Spleen (tissue), 11 donors: ENCODE measurements around the gene NOTCH1. TPM values are rescaled to one million over a fixed set of nuclear protein-coding genes. Genes with fewer than 3 reads are reported as not detected.

ENCODE experiments used
- DNase-seq: peaks from one replicate; pipeline ENCODE4 v3.0.0-alpha.2; 2020
- H3K27ac ChIP-seq, 8 donors: fragments of 200-600 bp; sonication (generic) in 7 of 8; 1 replicate in 4 of 8; 2 replicates in 4 of 8; pipeline versions ENCODE4 v1.5.0 to v1.8.0; 2016 to 2021; ENCODE audit warnings: inconsistent platforms in 4 of 8, mild to moderate bottlenecking in 4 of 8, moderate library complexity in 1 of 8
- H3K27me3 ChIP-seq, 7 donors: fragments of 200-600 bp; sonication (generic) in 6 of 7; replicated peaks in 1 of 7; 1 replicate in 4 of 7; 2 replicates in 3 of 7; pipeline versions ENCODE4 v1.5.0 to v1.8.0; 2016 to 2021; ENCODE audit warnings: inconsistent platforms in 3 of 7, mild to moderate bottlenecking in 1 of 7
- H3K36me3 ChIP-seq, 6 donors: fragments of 200-600 bp; sonication (generic) in 5 of 6; 1 replicate in 4 of 6; 2 replicates in 2 of 6; pipeline versions ENCODE4 v1.5.0 to v1.8.0; 2016 to 2021; ENCODE audit warnings: inconsistent platforms in 2 of 6
- H3K4me1 ChIP-seq, 6 donors: fragments of 200-600 bp; sonication (generic) in 5 of 6; 1 replicate in 3 of 6; 2 replicates in 3 of 6; pipeline versions ENCODE4 v1.5.0 to v1.8.0; 2016 to 2021; ENCODE audit warnings: inconsistent platforms in 3 of 6
- H3K4me3 ChIP-seq, 8 donors: fragments of 200-600 bp; sonication (generic) in 7 of 8; 1 replicate in 4 of 8; 2 replicates in 4 of 8; pipeline versions ENCODE4 v1.5.0 to v1.8.0; 2016 to 2021; ENCODE audit warnings: inconsistent platforms in 4 of 8, mild to moderate bottlenecking in 4 of 8, moderate library complexity in 2 of 8
- H3K9me3 ChIP-seq, 8 donors: fragments of 200-600 bp; sonication (generic) in 7 of 8; 1 replicate in 4 of 8; 2 replicates in 4 of 8; pipeline versions ENCODE4 v1.5.0 to v1.8.0; 2016 to 2021; ENCODE audit warnings: inconsistent platforms in 4 of 8
- POLR2A ChIP-seq, 3 donors: fragments of 450-650 bp; IDR thresholded peaks; one replicate each; pipeline ENCODE4 v1.5.1; 2017; ENCODE audit warnings: antibody characterized with exemption in 3 of 3, mild to moderate bottlenecking in 1 of 3
- POLR2AphosphoS5 ChIP-seq, 3 donors: sonication (generic); formaldehyde crosslinking; IDR thresholded peaks; one replicate each; pipeline ENCODE4 v1.5.1; 2017; ENCODE audit warnings: antibody characterized with exemption in 3 of 3
- WGBS, 5 donors: extraction: QIAGEN DNeasy Blood & Tissue Kit in 3 of 5; methylation state at CpG; one replicate each; pipeline versions ENCODE4 v1.1.5 to v1.1.7; 2013 to 2018; 5-methylcytosine and 5-hydroxymethylcytosine counted together
- intact Hi-C: fragments of 100-400 bp; cut with DNase I; formaldehyde crosslinking; loops from one replicate; pipeline ENCODE4 v1.15.0; 2023; ENCODE audit warnings: low total_unique reads
- polyA plus RNA-seq, 3 donors: library from polyadenylated mRNA; stranded (reverse); fragments of 200-250 nt; gene quantifications; one replicate each; pipeline ENCODE4 v1.2.1, GENCODE V29; 2013
- total RNA-seq, 7 donors: library from RNA; depleted of rRNA in 3 of 7; stranded (reverse); fragments of >200 nt in 3 of 7; fragmentation: NEBNext Ultra II Directional in 4 of 7; extraction: Animal tissue kit (Norgen Biotek cat#: 25700) in 4 of 7; gene quantifications; one replicate each; pipeline versions ENCODE4 v1.1.0 to v1.2.1, GENCODE V29; 2016 to 2021
- TF ChIP-seq, protein P1 (sequence below), 11 experiments: fragments of 200-600 bp in 7 of 11; fragments of 450-650 bp in 4 of 11; sonication (generic) in 4 of 11; IDR thresholded peaks in 8 of 11; conservative IDR thresholded peaks in 3 of 11; 1 replicate in 7 of 11; 2 replicates in 4 of 11; pipeline versions ENCODE4 v1.4.0 to v1.8.0; 2016 to 2021; ENCODE audit warnings: antibody characterized with exemption in 11 of 11, inconsistent platforms in 4 of 11, mild to moderate bottlenecking in 1 of 11
- donor health status: healthy with polysubstance abuse.
- donor health status: DM: no; HTN: no; CAD: no; lungs with moderate emphysema.
- donor health status: DM: no; HTN: no; CAD: no.
- donor health status: Bipolar disorder and iron deficiency.
- donor health status: healthy.
- donor health status: DM: no; HTN: no; CAD: no.
- donor health status: DM: yes; HTN: yes; CAD: no.

The NOTCH1 gene
- total and polyA plus RNA-seq, 10 donors: 4.9 to 140 (median 93.9) TPM

DNA sequence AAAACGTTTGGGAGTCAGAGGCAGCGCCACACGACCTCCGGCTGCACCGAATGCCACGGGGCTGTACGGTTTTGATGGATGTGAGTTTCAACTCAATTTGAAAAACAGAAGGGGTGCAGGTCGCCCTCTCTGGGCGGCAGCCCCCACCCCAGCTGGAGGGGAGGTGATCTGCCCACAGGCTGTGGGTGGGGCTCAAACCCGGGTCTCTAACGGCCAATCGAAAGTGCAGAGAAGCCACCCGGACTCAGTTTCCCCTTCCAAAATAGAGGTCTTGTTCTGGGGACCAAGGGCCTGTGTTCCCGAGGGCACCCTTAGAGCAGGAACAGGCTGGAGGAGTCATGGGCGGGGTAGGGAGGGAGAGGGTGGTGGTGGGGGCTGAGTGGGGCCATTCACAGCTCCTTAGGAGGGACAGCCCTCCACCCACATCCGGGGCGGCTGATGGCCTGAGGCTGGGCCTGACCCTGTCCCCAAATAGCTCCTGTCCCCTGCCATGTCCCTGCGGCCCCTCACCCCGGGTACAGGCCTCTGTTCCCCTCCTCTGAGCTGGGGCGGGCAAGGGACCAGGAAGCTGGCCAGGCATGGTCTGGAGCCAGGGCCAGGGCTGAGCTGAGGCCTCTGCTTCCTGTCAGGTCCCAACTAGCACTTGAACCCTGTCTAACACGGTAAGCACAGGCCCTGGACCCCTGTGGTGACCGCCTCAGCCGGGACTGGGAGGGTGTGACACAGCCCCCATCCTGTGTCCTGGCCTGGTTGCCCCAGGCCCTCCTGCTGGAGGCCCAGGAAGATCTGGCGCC, 22.6 kb upstream of the NOTCH1 start:
- intact Hi-C loops: loop anchor here (10.0 kb wide), 1 partner anchor 46 kb away; no protein-coding TSS in a partner anchor
- H3K27ac ChIP-seq: peak overlapping the region in 7 of 8 donors; percentile 36 to 95 (median 88)
- 64 to 86% (median 69%) methylated on average over 23 to 24 of the region's 24 CpGs for WGBS, 5 donors

DNA sequence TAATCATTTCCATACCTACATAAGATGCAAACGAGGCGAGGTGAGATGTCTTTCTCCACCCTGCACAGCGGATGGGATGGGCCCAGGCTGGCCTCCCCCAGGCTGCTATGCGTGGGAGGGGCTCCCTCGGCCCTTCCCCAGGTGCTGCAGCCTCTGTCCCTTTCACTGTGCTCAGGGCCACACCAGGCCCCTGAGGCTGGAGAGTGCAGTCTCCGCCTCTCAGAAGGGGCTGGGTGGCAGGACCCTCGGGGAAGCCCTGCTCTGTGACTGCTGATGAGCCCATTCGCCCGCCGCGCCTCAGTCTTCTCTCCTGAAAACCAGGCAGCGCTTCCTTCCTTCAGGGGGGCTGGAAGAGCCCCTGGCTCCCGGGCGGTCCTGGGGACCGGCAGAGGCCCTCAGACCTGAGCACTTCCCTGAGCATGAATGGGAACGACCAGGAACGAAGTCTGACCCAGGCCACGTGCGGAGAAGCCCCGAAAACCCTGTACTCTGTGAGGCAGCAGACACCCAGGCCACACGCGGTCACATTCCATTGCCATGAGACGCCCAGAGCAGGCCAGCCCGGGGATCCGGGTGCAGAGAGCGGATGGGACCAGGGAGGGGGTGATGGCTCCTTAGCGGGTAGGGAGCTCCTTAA, 21.9 kb upstream of the NOTCH1 start:
- peaks cover 0 to 5% (median 0%) of the 10 kb centered on the region in 7 donors for H3K27me3 ChIP-seq
- intact Hi-C loops: loop anchor here (10.0 kb wide), 1 partner anchor 47 kb away; no protein-coding TSS in a partner anchor
- no peak for TF ChIP-seq POLR2A (IDR thresholded peaks at IDR 0.05)
- TF ChIP-seq POLR2AphosphoS5 (IDR thresholded peaks at IDR 0.05): peak; percentile 24 to 31 (median 25)
- no peak overlapping the region for H3K4me3 ChIP-seq
- H3K4me1 ChIP-seq: peaks cover 47 to 98% (median 81%) of the 10 kb centered on the region in 6 donors
- 70 to 78% (median 76%) methylated on average over 17 to 27 of the region's 27 CpGs for WGBS, 5 donors
- DNase-seq: no peak
- H3K9me3 ChIP-seq: no peaks in the 10 kb centered on the region
- no peaks in the 10 kb centered on the region for H3K36me3 ChIP-seq
- peak overlapping the region in 7 of 8 donors; percentile 60 to 95 (median 88) for H3K27ac ChIP-seq

More for the DNA sequence above, 22.6 kb upstream of the NOTCH1 start:
- H3K4me1 ChIP-seq: peaks cover 47 to 98% (median 80%) of the 10 kb centered on the region in 6 donors
- no peak for DNase-seq
- no peak overlapping the region for H3K4me3 ChIP-seq
- peak; percentile 69 to 85 (median 77) for TF ChIP-seq POLR2AphosphoS5 (IDR thresholded peaks at IDR 0.05)
- TF ChIP-seq, protein P1, sequence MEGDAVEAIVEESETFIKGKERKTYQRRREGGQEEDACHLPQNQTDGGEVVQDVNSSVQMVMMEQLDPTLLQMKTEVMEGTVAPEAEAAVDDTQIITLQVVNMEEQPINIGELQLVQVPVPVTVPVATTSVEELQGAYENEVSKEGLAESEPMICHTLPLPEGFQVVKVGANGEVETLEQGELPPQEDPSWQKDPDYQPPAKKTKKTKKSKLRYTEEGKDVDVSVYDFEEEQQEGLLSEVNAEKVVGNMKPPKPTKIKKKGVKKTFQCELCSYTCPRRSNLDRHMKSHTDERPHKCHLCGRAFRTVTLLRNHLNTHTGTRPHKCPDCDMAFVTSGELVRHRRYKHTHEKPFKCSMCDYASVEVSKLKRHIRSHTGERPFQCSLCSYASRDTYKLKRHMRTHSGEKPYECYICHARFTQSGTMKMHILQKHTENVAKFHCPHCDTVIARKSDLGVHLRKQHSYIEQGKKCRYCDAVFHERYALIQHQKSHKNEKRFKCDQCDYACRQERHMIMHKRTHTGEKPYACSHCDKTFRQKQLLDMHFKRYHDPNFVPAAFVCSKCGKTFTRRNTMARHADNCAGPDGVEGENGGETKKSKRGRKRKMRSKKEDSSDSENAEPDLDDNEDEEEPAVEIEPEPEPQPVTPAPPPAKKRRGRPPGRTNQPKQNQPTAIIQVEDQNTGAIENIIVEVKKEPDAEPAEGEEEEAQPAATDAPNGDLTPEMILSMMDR (IDR thresholded peaks at IDR 0.05 in 8 of 11, conservative IDR thresholded peaks at IDR 0.05 in 3 of 11): no peak
- H3K36me3 ChIP-seq: no peaks in the 10 kb centered on the region
- no peaks in the 10 kb centered on the region for H3K9me3 ChIP-seq
- no peaks in the 10 kb centered on the region for H3K27me3 ChIP-seq

DNA sequence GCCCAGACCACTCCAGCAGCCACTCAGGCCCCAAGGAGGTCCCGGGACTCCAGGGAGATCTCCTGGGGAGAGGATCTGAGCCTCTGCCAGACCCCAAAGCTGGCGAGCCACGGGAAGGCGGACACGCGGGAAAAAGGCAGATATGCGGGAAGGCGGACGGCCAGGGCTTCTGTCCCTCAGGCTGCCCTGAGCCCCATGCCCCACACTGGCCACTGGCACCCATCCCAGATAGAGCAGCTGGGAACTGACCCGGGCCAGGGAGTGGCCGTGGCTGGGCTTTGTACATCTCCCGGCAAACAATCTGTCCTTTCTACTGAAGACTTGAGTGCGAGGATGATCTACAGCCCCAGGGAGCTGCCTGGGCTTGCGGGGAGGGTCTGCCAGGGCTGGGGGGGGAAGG, 21.1 kb upstream of the NOTCH1 start:
- Histone ChIP-seq H3K36me3 (no peaks in the 10 kb centered on the region), H3K27ac (peak overlapping the region in 7 of 8 donors; percentile 29 to 95 (median 88)), H3K4me1 (peaks cover 38 to 97% (median 78%) of the 10 kb centered on the region in 6 donors), H3K27me3 (peaks cover 0 to 7% (median 0%) of the 10 kb centered on the region in 7 donors), H3K9me3 (no peaks in the 10 kb centered on the region), H3K4me3 (no peak overlapping the region)
- intact Hi-C loops: loop anchor here (10.0 kb wide), 1 partner anchor 48 kb away; no protein-coding TSS in a partner anchor
- TF ChIP-seq POLR2AphosphoS5 (IDR thresholded peaks at IDR 0.05) (peak; percentile 59 to 70 (median 69)), POLR2A (IDR thresholded peaks at IDR 0.05) (no peak)
- no peak for DNase-seq
- WGBS, 5 donors: 65 to 79% (median 73%) methylated on average over 11 to 14 of the region's 14 CpGs

DNA sequence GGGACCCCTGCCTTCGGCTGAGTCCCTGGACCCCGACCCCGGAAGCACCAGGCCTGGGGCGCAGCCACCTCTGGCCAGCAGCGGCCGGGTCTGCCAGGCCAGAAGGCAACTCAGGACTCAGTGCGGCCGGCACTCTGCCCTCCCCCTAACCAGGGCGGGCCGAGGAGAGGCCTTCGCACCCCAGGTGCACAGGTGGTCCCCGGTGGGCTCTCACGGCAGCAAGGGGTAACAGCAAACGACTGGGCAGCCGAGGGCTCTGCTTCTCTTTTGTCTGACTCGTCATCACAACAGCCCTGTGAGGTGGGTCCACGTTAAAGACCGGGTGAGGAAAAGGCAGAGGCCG, 20.7 kb upstream of the NOTCH1 start:
- no peak for DNase-seq
- H3K4me1 ChIP-seq: peaks cover 34 to 97% (median 74%) of the 10 kb centered on the region in 6 donors

More for the DNA sequence above, 20.7 kb upstream of the NOTCH1 start:
- no peaks in the 10 kb centered on the region for H3K36me3 ChIP-seq
- H3K9me3 ChIP-seq: no peaks in the 10 kb centered on the region
- H3K4me3 ChIP-seq: no peak overlapping the region
- intact Hi-C loops: loop anchor here (10.0 kb wide), 1 partner anchor 48 kb away; no protein-coding TSS in a partner anchor
- 88 to 95% (median 89%) methylated on average over 11 to 19 of the region's 19 CpGs for WGBS, 5 donors
- TF ChIP-seq, protein P1 (IDR thresholded peaks at IDR 0.05 in 8 of 11, conservative IDR thresholded peaks at IDR 0.05 in 3 of 11): no peak
- no peak for TF ChIP-seq POLR2A (IDR thresholded peaks at IDR 0.05)
- no peak for TF ChIP-seq POLR2AphosphoS5 (IDR thresholded peaks at IDR 0.05)
- H3K27me3 ChIP-seq: peaks cover 0 to 7% (median 0%) of the 10 kb centered on the region in 7 donors
- H3K27ac ChIP-seq: peak overlapping the region in 7 of 8 donors; percentile 29 to 95 (median 88)
